GM13976 (cell line): ENCODE results near the gene RPSA.
A peak's percentile ranks its signal among the peaks of the same experiment; 100 is the strongest.
"Not testable (repeated sequence)": the region's sequence is repeated elsewhere in the genome, so short reads cannot be mapped to it uniquely, and the experiment has no call there.

Experiments
- DNase-seq: peaks from one replicate; pipeline ENCODE4 v3.0.0; 2012; ENCODE audit warnings: low spot score
- CTCF ChIP-seq: IDR thresholded peaks from 2 replicates; pipeline ENCODE4 v1.5.1; 2012; ENCODE audit warnings: borderline replicate concordance, mild to moderate bottlenecking; ENCODE audit not compliant: insufficient read depth; ENCODE audit errors: extremely low read depth, missing control alignments, control extremely low read depth
- in situ Hi-C: fragments of 300-500 bp; cut with MboI; formaldehyde crosslinking; loops from one replicate; pipeline ENCODE4 v1.12.0; 2022; ENCODE audit warnings: low sequenced_read_pairs, mixed read lengths, inconsistent platforms; ENCODE audit not compliant: unreplicated experiment

Gene RPSA

GRCh38 chr3:39406368-39407258, at the start of gene RPSA:
Gene RPSA (plus strand): TSS chr3:39406720. CDS start chr3:39407654, 934 bp downstream.
- in situ Hi-C loops = no loop called here
- TF ChIP-seq CTCF = peak; percentile 66

GRCh38 chr3:39358333-39358732, 48.2 kb upstream of the RPSA start:
- no peak for TF ChIP-seq CTCF
- in situ Hi-C loops = no loop called here
- no peak for DNase-seq

More at GRCh38 chr3:39406368-39407258, at the start of gene RPSA:
- peak; percentile 96 for DNase-seq

GRCh38 chr3:39361252-39361927, 45.1 kb upstream of the RPSA start:
- no peak for DNase-seq
- TF ChIP-seq CTCF = no peak
- in situ Hi-C loops = no loop called here

- no peak for DNase-seq
- in situ Hi-C loops = no loop called here
- TF ChIP-seq CTCF = no peak
Observed at GRCh38 chr3:39362192-39362591, 44.3 kb upstream of the RPSA start.

- in situ Hi-C loops = no loop called here
- TF ChIP-seq CTCF = no peak
- no peak for DNase-seq
Observed at GRCh38 chr3:39362812-39363211, 43.7 kb upstream of the RPSA start.

- not testable (repeated sequence) for DNase-seq
Observed at GRCh38 chr3:39370450-39370849, 36.1 kb upstream of the RPSA start.

GRCh38 chr3:39372833-39373232, 33.7 kb upstream of the RPSA start:
- TF ChIP-seq CTCF = no peak

More at GRCh38 chr3:39370450-39370849, 36.1 kb upstream of the RPSA start:
- in situ Hi-C loops = not testable (repeated sequence)

More at GRCh38 chr3:39372833-39373232, 33.7 kb upstream of the RPSA start:
- in situ Hi-C loops = no loop called here
- no peak for DNase-seq
